Measurements from ENCODE around the gene GOSR2.
"Not testable (repeated sequence)": the region's sequence is repeated elsewhere in the genome, so short reads cannot be mapped to it uniquely, and the experiment has no call there.

GOSR2 gene

GRCh38 chr17:46984341-46984740, 61.4 kb downstream of the GOSR2 start:
- in situ Hi-C loops (cut with MboI; ENCODE audit: low sequenced_read_pairs), result no loop called here

- in situ Hi-C loops (cut with MboI; ENCODE audit: low sequenced_read_pairs), result no loop called here
These were observed 61.9 kb downstream of the GOSR2 start for GRCh38 chr17:46984892-46985291.

DNA sequence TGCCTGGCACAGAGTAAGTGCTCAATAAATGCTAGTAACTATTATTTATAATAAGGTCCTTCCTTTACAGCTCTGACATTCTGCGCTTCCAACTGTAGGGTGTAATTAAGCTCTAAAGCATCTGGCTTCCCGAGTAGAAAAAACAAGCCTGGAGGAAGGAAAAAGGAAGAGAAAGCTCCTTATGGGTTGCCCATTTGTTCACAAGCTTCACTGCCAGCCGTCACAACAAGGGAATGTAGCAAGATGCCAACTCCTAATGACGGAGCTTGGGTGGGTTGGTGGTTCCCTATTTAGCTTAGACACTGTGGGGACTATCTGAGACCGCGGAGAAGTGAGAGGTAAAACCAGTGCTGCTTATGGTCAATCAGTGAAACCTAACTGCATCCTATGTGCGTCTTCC, 63.4 kb downstream of the GOSR2 start:
- in situ Hi-C loops (cut with MboI; ENCODE audit: low sequenced_read_pairs), result no loop called here

- in situ Hi-C loops (cut with MboI; ENCODE audit: low sequenced_read_pairs), result not testable (repeated sequence)
These were observed 65.0 kb downstream of the GOSR2 start for GRCh38 chr17:46987927-46988326.

DNA sequence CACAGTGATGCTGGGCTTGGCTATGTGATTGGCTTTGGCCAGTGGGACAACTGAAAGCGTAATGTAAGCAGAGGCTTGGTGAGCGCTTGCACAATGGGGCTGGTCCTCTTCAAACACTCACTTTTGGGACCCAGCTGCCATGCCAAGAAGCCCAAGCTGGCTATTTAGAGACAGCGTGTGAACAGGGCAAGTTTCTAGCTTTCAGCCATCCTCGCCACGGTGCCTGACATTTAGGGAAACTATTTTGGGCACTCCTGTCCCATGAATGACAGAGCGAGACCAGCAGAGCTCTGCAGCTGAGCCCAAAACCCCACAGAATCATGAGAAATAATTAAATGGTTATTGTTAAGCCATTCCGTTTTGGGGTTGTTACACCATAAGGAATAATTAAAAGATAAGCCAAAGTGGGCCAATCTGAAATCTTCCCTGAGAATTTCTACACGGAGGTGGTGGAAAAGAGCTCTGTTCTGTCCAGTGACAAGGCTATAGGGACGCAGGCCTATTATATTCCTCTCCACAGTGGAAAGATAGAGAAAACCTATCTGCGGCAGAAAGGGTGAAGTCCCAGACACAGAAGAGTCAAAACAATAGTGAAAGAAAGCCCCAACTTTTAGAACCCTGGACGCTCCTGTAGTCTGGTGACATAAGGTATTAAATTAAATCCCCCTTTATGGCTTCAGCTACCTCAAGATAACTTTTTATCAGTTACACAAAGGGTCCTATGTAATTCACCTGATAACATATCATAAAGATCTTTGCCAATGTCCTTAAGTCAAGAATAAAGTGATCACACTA, 66.9 kb downstream of the GOSR2 start:
- in situ Hi-C loops (cut with MboI; ENCODE audit: low sequenced_read_pairs), result no loop called here

DNA sequence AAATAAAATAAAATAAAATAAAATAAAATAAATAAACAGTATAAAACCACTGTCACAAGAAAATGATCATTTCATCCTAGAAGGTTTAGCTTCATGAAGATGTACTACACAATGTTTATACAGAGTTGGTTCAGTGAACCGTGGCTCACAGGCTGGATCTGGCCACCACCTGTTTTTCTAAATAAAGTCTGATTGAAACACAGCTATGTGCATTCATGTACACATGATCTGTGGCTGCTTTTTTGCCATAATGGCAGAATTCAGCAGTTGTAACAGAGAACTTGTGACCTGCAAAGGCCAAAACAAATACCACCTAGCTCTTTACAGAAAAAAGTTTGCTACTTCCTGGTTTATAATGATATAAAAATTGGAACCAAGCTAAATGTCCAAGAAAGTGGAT, 68.7 kb downstream of the GOSR2 start:
- in situ Hi-C loops (cut with MboI; ENCODE audit: low sequenced_read_pairs), result no loop called here
